Activated CD4-positive, alpha-beta T cell treated with anti-CD3 and anti-CD28 coated beads for 36 hours (primary cell): ENCODE data around the gene DOCK10. TPM values are rescaled to one million over a fixed set of nuclear protein-coding genes. Genes with fewer than 3 reads are reported as not detected.
A peak's percentile ranks its signal among the peaks of the same experiment; 100 is the strongest.

Experiments used
- ATAC-seq: fragments of 200-7000 bp; cut with Tn5 transposase; one replicate; pipeline ENCODE4 v1.10.0; 2021; ENCODE audit warnings: mild to moderate bottlenecking, moderate library complexity
- CTCF ChIA-PET: fragments of 350-600 bp; sonication (Branson Sonifier 250); formaldehyde crosslinking; loops from one replicate; lab custom pipeline; 2021; ENCODE audit warnings: antibody characterized with exemption; lab: Charles Lee
- POLR2A ChIA-PET: fragments of 350-600 bp; sonication (Branson Sonifier 250); formaldehyde crosslinking; loops from one replicate; lab custom pipeline; 2021; ENCODE audit warnings: antibody characterized with exemption, inconsistent platforms; lab: Charles Lee
- DNase-seq: peaks from one replicate; pipeline ENCODE4 v3.0.0-alpha.2; 2020
- H3K27ac Mint-ChIP-seq: one replicate; pipeline ENCODE4 v1.8.0; 2021; ENCODE audit warnings: mixed read lengths
- H3K27me3 Mint-ChIP-seq: one replicate; pipeline ENCODE4 v1.8.0; 2021; ENCODE audit warnings: mixed read lengths
- H3K36me3 Mint-ChIP-seq: one replicate; pipeline ENCODE4 v1.8.0; 2021; ENCODE audit warnings: low read depth, mixed read lengths
- H3K4me1 Mint-ChIP-seq: one replicate; pipeline ENCODE4 v1.8.0; 2021; ENCODE audit warnings: mixed read lengths
- H3K4me3 Mint-ChIP-seq: one replicate; pipeline ENCODE4 v1.8.0; 2021; ENCODE audit warnings: mild to moderate bottlenecking, moderate library complexity, mixed read lengths
- H3K9me3 Mint-ChIP-seq: one replicate; pipeline ENCODE4 v1.8.0; 2021; ENCODE audit warnings: low read depth, mixed read lengths
- intact Hi-C, 2 experiments: fragments of 100-400 bp; cut with DNase I in 1 of 2; cut with micrococcal nuclease in 1 of 2; formaldehyde crosslinking; loops; one replicate each; pipeline versions ENCODE4 v1.14.2 to v1.15.1; 2022 to 2024; cut with DNase I, micrococcal nuclease
- total RNA-seq, 2 experiments: library from RNA; stranded (reverse); gene quantifications; one replicate each; pipeline ENCODE4 v1.2.3, GENCODE V29; 2021

Gene DOCK10
- total RNA-seq, 2 experiments from 2014 or later = 177 to 196 TPM

GRCh38 chr2:224775647-224776046 is 266.6 kb downstream of the DOCK10 start:
- H3K36me3 Mint-ChIP-seq = peaks cover 57% of the 10 kb centered on the region
- DNase-seq = no peak
- no peaks in the 10 kb centered on the region for H3K27me3 Mint-ChIP-seq
- CTCF ChIA-PET = interaction anchor here (0.5 to 1.3 kb wide), 4 partner anchors 11 to 360 kb away, joined by 3 to 4 read pairs (median 4); no protein-coding TSS in a partner anchor
- peaks cover 6% of the 10 kb centered on the region for H3K4me1 Mint-ChIP-seq
- no peak overlapping the region for H3K27ac Mint-ChIP-seq
- H3K9me3 Mint-ChIP-seq = no peaks in the 10 kb centered on the region
- POLR2A ChIA-PET = interaction anchor here (0.6 kb wide), 1 partner anchor 172 kb away, joined by 12 read pairs; no protein-coding TSS in a partner anchor
- intact Hi-C loops = loop anchor here in 1 of 2 experiments (10.0 kb wide), 1 partner anchor 229 kb away; no protein-coding TSS in a partner anchor
- no peak for ATAC-seq
- H3K4me3 Mint-ChIP-seq = no peak overlapping the region

GRCh38 chr2:224774735-224775134 is 267.5 kb downstream of the DOCK10 start:
- POLR2A ChIA-PET = no interaction called here
- Mint-ChIP-seq H3K4me3 (no peak overlapping the region), H3K27ac (no peak overlapping the region)

GRCh38 chr2:224772494-224772893 is 269.8 kb downstream of the DOCK10 start:
- DNase-seq (no peak), ATAC-seq (no peak)
- Mint-ChIP-seq H3K4me3 (no peak overlapping the region), H3K27me3 (no peaks in the 10 kb centered on the region), H3K9me3 (no peaks in the 10 kb centered on the region), H3K36me3 (peaks cover 77% of the 10 kb centered on the region), H3K27ac (peak overlapping the region; percentile 76), H3K4me1 (peaks cover 21% of the 10 kb centered on the region)
- intact Hi-C loops = loop anchor here in 1 of 2 experiments (10.0 kb wide), 1 partner anchor 232 kb away; no protein-coding TSS in a partner anchor
- ChIA-PET CTCF (no interaction called here), POLR2A (no interaction called here)

More at GRCh38 chr2:224774735-224775134, 267.5 kb downstream of the DOCK10 start:
- DNase-seq (no peak), ATAC-seq (no peak)
- peaks cover 11% of the 10 kb centered on the region for H3K4me1 Mint-ChIP-seq
- H3K36me3 Mint-ChIP-seq = peaks cover 66% of the 10 kb centered on the region
- no peaks in the 10 kb centered on the region for H3K9me3 Mint-ChIP-seq
- CTCF ChIA-PET = interaction anchor here (1.0 kb wide), 1 partner anchor 127 kb away, joined by 3 read pairs; no protein-coding TSS in a partner anchor
- no peaks in the 10 kb centered on the region for H3K27me3 Mint-ChIP-seq
- intact Hi-C loops = loop anchor here in 1 of 2 experiments (10.0 kb wide), 1 partner anchor 230 kb away; no protein-coding TSS in a partner anchor

GRCh38 chr2:224769489-224769888 is 272.8 kb downstream of the DOCK10 start:
- DNase-seq (peak; percentile 38), ATAC-seq (peak; percentile 28)
- Mint-ChIP-seq H3K27ac (peak overlapping the region; percentile 55), H3K4me3 (no peak overlapping the region), H3K9me3 (no peaks in the 10 kb centered on the region), H3K4me1 (peaks cover 33% of the 10 kb centered on the region), H3K36me3 (peaks cover 82% of the 10 kb centered on the region), H3K27me3 (no peaks in the 10 kb centered on the region)
- intact Hi-C loops = no loop called here
- POLR2A ChIA-PET = no interaction called here
- CTCF ChIA-PET = interaction anchor here (1.5 kb wide), 1 partner anchor 8 kb away, joined by 5 read pairs; no protein-coding TSS in a partner anchor

- no peak overlapping the region for H3K4me3 Mint-ChIP-seq
- peaks cover 39% of the 10 kb centered on the region for H3K4me1 Mint-ChIP-seq
- DNase-seq (no peak), ATAC-seq (peak; percentile 80)
- POLR2A ChIA-PET = no interaction called here
- H3K27ac Mint-ChIP-seq = peak overlapping the region; percentile 85
- peaks cover 10% of the 10 kb centered on the region for H3K9me3 Mint-ChIP-seq
- H3K36me3 Mint-ChIP-seq = peaks cover 86% of the 10 kb centered on the region
- no peaks in the 10 kb centered on the region for H3K27me3 Mint-ChIP-seq
- intact Hi-C loops = no loop called here
- CTCF ChIA-PET = interaction anchor here (1.1 to 2.7 kb wide), 3 partner anchors 11 to 24 kb away, joined by 4 to 19 read pairs (median 4); no protein-coding TSS in a partner anchor
Observed at GRCh38 chr2:224764565-224765236, 277.6 kb downstream of the DOCK10 start.

- no peak overlapping the region for H3K27ac Mint-ChIP-seq
- ChIA-PET POLR2A (no interaction called here), CTCF (no interaction called here)
- DNase-seq (no peak), ATAC-seq (no peak)
- intact Hi-C loops = no loop called here
- no peaks in the 10 kb centered on the region for H3K27me3 Mint-ChIP-seq
- H3K4me3 Mint-ChIP-seq = no peak overlapping the region
- H3K4me1 Mint-ChIP-seq = peaks cover 1% of the 10 kb centered on the region
- peaks cover 58% of the 10 kb centered on the region for H3K36me3 Mint-ChIP-seq
- peaks cover 37% of the 10 kb centered on the region for H3K9me3 Mint-ChIP-seq
Observed at GRCh38 chr2:224757934-224758548, 284.2 kb downstream of the DOCK10 start.

- no peak for ATAC-seq
- ChIA-PET CTCF (interaction anchor here (1.6 kb wide), 1 partner anchor 14 kb away, joined by 6 read pairs; no protein-coding TSS in a partner anchor), POLR2A (no interaction called here)
Observed at GRCh38 chr2:224753743-224754540, 288.3 kb downstream of the DOCK10 start.

DNA sequence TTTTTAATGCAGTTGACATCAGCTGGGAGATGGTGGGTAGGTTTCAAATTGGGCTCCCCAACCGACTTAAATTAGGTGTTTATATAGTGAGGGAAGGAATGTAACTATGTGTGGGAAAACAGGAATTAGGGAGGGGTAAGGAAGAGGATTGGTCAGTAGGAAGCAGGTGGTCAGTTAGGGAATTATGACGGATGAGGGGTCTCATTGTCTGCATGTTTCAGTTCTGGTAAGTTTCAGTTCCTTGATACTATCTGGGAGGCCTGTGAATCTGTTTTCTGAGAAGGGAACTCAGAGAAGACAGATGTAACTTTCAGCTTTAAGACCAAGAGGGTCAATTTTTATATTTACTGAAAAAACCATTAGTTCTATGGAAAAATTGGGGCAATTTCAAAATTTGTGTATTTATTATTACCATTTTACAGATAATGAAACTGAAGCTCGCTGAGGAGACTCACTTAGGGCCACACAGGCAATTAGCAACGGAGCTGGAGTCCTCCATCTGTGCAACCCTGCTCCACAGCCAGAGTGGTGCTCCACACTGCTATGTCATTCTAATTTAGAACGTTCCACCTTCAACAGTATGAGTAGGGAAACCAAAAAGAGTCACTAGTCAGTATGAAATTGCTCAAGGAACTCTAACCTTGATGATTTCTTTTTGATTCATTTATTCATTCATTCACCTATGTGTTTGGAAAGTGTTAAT is 290.1 kb downstream of the DOCK10 start:
- intact Hi-C loops = no loop called here
- H3K4me3 Mint-ChIP-seq = no peak overlapping the region
- H3K36me3 Mint-ChIP-seq = peaks cover 4% of the 10 kb centered on the region
- peaks cover 5% of the 10 kb centered on the region for H3K9me3 Mint-ChIP-seq
- CTCF ChIA-PET = interaction anchor here (1.4 kb wide), 1 partner anchor 11 kb away, joined by 4 read pairs; no protein-coding TSS in a partner anchor
- POLR2A ChIA-PET = no interaction called here
- no peaks in the 10 kb centered on the region for H3K4me1 Mint-ChIP-seq
- H3K27me3 Mint-ChIP-seq = no peaks in the 10 kb centered on the region
- H3K27ac Mint-ChIP-seq = no peak overlapping the region
- DNase-seq (no peak), ATAC-seq (no peak)

More at GRCh38 chr2:224753743-224754540, 288.3 kb downstream of the DOCK10 start:
- Mint-ChIP-seq H3K27me3 (no peaks in the 10 kb centered on the region), H3K9me3 (peaks cover 22% of the 10 kb centered on the region), H3K4me3 (no peak overlapping the region), H3K36me3 (peaks cover 22% of the 10 kb centered on the region), H3K4me1 (no peaks in the 10 kb centered on the region), H3K27ac (no peak overlapping the region)
- no peak for DNase-seq
- intact Hi-C loops = no loop called here

DNA sequence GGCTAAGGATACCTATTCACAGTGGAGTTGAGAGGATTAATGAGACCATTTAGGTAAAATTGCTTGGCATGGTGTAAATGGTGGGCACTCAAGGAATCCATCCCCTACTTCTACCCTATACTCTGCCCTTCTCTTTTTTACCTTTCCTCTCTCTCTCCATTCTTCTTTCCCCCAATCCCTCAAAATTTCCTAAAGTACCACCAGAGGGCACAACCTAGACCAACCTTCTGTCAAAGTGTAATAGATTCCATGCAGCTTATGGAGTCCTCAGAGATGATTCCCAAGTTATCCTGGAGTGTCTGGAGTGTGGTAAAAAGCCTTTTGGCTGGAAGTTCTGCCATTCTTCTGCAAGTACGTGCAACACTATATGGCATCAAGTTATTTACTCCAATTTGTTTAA is 293.1 kb downstream of the DOCK10 start:
- Mint-ChIP-seq H3K36me3 (no peaks in the 10 kb centered on the region), H3K4me1 (no peaks in the 10 kb centered on the region), H3K27ac (no peak overlapping the region), H3K4me3 (no peak overlapping the region), H3K27me3 (no peaks in the 10 kb centered on the region), H3K9me3 (no peaks in the 10 kb centered on the region)
- DNase-seq (no peak), ATAC-seq (no peak)
- POLR2A ChIA-PET = interaction anchor here (0.6 kb wide), 1 partner anchor 341 kb away, joined by 4 read pairs; no protein-coding TSS in a partner anchor
- intact Hi-C loops = no loop called here
- CTCF ChIA-PET = no interaction called here

GRCh38 chr2:224747765-224748164 is 294.5 kb downstream of the DOCK10 start:
- ATAC-seq (no peak), DNase-seq (no peak)
- intact Hi-C loops = no loop called here
- no peaks in the 10 kb centered on the region for H3K36me3 Mint-ChIP-seq
- no peak overlapping the region for H3K27ac Mint-ChIP-seq
- H3K4me3 Mint-ChIP-seq = no peak overlapping the region
- no peaks in the 10 kb centered on the region for H3K9me3 Mint-ChIP-seq
- POLR2A ChIA-PET = no interaction called here
- H3K4me1 Mint-ChIP-seq = no peaks in the 10 kb centered on the region
- H3K27me3 Mint-ChIP-seq = no peaks in the 10 kb centered on the region
- CTCF ChIA-PET = interaction anchor here (1.1 kb wide), 1 partner anchor 31 kb away, joined by 3 read pairs; no protein-coding TSS in a partner anchor
